ENCODE results near the gene VCAM1.
"Not testable (repeated sequence)": the region's sequence is repeated elsewhere in the genome, so short reads cannot be mapped to it uniquely, and the experiment has no call there.

VCAM1 gene

DNA sequence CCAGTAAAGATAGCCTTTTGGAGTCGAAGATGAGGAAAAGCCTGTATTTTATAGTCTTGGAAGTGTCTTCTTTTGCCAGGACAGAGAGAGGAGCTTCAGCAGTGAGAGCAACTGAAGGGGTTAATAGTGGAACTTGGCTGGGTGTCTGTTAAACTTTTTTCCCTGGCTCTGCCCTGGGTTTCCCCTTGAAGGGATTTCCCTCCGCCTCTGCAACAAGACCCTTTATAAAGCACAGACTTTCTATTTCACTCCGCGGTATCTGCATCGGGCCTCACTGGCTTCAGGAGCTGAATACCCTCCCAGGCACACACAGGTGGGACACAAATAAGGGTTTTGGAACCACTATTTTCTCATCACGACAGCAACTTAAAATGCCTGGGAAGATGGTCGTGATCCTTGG lies at the start of gene VCAM1:
Gene VCAM1 (plus strand): TSS at position 253 of the 400 bp plus-strand sequence. CDS start 119 bp downstream, at position 372.
- DNase-seq (ENCODE audit: low spot score), result no peak
- no peak for FAIRE-seq

GRCh38 chr1:100670083-100670482 lies 49.5 kb upstream of the VCAM1 start:
- DNase-seq (ENCODE audit: low spot score), result no peak
- FAIRE-seq, result no peak

GRCh38 chr1:100671601-100672000 lies 47.9 kb upstream of the VCAM1 start:
- FAIRE-seq, result no peak
- no peak for DNase-seq (ENCODE audit: low spot score)

DNA sequence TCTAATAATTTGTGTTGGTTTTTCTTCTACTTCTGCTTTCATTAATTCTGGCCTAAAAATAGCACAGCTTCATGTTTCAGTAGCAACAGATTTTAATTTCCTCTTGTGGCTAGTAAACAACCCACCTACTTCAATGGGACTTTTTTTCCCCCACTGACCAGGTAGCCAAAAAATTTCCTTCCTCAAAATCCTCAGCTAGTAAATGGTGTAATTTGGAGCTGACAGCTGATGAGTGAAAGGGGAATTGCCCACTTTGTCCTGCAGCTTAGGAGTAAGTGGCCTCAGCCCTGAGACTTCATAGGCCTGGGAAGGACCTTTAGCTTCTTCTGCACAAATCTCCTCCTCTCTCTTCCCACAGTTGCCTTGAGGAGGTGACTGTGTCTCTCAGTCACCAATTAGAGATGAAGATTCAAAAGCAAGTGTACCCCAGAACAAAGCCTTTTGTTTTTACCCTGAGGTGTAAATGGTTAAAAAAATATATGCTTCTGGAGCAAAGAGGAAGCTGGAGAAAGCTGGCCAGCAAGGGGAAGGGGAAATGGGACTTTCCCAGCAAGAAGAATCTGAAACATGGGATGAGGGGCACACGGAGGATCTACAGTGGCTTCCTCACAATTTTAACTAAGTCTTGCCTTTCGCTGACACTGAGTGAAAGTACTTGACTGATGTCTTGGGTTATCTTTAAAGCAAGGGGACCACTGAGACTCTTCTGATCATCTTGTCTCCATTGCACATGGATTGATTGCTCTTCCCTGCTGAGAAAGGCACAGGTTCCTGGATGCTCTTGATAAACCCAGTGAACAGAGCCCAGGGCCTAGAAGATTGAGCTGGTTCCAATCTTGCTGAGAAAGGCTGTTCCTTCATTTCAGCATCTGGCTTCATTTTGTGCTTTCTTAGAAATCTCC lies 35.8 kb upstream of the VCAM1 start:
- DNase-seq (ENCODE audit: low spot score), result no peak
- FAIRE-seq, result no peak

- FAIRE-seq, result no peak
- no peak for DNase-seq (ENCODE audit: low spot score)
Observed at GRCh38 chr1:100699744-100700143, 19.8 kb upstream of the VCAM1 start.

GRCh38 chr1:100700586-100700985 lies 19.0 kb upstream of the VCAM1 start:
- FAIRE-seq (no peak), DNase-seq (ENCODE audit: low spot score) (no peak)

GRCh38 chr1:100703052-100703451 lies 16.5 kb upstream of the VCAM1 start:
- no peak for DNase-seq (ENCODE audit: low spot score)
- FAIRE-seq, result no peak

- FAIRE-seq, result no peak
- no peak for DNase-seq (ENCODE audit: low spot score)
Observed at GRCh38 chr1:100703716-100704115, 15.8 kb upstream of the VCAM1 start.

GRCh38 chr1:100704473-100704872 lies 15.1 kb upstream of the VCAM1 start:
- DNase-seq (ENCODE audit: low spot score) (no peak), FAIRE-seq (no peak)

- DNase-seq (ENCODE audit: low spot score), result no peak
- no peak for FAIRE-seq
Observed at GRCh38 chr1:100706296-100706695, 13.2 kb upstream of the VCAM1 start.

DNA sequence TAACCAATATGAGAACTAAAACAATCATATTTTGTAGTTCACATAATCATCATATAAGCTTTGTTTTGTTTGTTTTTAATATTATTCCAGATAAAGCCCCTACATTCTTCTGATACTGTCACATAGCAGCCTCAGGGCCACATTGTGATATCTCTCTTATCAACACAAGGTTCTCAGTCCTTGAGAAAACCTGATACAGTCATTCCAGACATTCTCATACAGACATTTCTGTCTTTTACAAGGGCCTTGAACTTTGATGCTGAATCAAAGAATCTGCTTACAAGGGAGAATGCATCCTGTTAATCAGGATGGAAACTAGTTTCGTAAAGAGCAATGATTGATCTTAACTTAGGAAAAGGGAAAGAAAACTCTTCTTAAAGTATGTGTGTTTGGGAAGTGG lies 12.7 kb upstream of the VCAM1 start:
- DNase-seq (ENCODE audit: low spot score) (no peak), FAIRE-seq (no peak)

GRCh38 chr1:100708476-100709062 lies 11.0 kb upstream of the VCAM1 start:
- DNase-seq (ENCODE audit: low spot score), result no peak
- no peak for FAIRE-seq

DNA sequence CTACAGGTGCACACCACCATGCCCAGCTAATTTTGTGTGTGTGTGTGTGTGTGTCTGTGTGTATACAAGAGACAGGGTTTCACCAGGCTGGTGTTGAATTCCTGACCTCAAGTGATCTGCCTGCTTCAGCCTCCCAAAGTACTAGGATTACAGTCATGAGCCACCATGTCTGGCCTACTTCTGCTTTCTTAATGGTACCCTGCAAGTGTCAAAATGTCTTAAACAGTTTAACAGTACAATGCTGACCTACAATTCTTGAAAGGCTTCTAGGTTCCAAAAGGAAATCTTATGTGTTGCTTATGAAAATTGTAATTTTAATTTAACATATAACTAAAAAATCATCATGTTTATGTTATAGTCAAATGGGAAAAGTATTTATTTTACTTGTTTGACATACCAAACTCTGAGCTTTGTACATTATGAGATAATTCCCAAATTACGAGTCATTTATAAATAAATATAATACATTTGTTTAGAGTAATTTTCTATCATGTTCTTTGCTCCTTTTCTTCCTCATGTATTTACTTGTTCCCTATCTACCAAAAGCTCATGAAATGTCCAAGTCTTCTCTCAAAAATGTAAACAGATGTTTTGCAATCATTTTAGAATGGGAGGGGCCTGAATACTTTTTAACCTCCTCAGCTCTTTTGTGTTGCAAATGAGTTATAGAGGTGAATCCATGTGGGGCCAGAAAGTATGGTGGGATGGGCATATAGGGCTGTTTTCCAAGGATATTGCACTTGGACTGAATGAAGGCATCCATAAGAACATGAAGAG lies 8.4 kb upstream of the VCAM1 start:
- FAIRE-seq (no peak), DNase-seq (ENCODE audit: low spot score) (no peak)

DNA sequence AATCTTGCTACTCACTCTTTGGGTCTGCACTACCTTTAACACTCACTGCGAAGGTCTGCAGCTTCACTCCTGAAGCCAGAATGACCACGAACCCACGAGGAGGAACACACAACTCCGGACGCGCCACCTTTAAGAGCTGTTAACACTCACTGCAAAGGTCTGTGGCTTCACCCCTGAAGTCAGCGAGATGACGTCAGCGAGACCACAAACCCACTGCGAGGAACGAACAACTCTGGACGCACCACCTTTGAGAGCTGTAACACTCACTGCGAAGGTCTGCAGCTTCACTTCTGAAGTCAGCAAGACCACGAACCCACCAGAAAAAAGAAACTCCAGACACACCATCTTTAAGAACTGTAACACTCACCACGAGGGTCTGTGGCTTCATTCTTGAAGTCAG lies 6.5 kb upstream of the VCAM1 start:
- FAIRE-seq; DNase-seq (ENCODE audit: low spot score): not testable (repeated sequence)

- FAIRE-seq, result no peak
- DNase-seq (ENCODE audit: low spot score), result no peak
Observed at GRCh38 chr1:100713626-100714025, 5.9 kb upstream of the VCAM1 start.

- DNase-seq (ENCODE audit: low spot score), result no peak
- no peak for FAIRE-seq
Observed at GRCh38 chr1:100714599-100714998, 4.9 kb upstream of the VCAM1 start.

DNA sequence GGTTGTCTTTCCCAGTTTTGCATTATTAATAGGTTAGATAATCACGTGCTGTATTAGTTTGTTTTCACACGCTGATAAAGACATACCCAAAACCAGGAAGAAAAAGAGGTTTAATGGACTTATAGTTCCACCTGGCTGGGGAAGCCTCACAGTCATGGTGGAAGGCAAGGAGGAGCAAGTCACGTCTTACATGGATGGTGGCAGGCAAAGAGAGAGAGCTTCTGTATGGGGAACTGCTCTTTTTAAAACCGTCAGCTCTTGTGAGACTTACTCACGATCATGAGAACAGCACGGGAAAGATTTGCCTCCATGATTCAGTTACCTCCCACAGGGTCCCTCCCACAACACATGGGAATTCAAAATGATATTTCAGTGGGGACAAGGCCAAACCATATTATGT lies 2.3 kb upstream of the VCAM1 start:
- FAIRE-seq, result no peak
- DNase-seq (ENCODE audit: low spot score), result no peak

DNA sequence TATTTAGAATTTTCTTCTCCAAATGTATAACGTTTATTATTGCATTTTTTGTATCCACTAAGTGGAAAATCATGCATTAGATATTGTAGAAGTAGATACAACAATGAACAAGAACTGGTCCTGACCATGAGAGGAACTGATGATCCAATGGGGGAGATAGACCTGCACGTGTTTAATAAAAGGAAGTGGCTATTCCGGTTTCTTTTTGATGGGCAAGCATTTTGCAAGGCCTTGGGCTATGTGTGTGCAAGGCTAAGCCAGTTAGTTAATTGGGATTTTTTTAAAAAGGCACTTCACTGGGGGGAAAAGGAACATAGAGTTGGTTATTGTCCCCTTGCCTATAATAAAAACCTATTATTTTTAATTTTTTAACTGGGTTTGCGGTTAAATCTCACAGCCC lies 961 bp upstream of the VCAM1 start:
- DNase-seq (ENCODE audit: low spot score) (no peak), FAIRE-seq (no peak)

GRCh38 chr1:100720101-100720500 lies 559 bp downstream of the VCAM1 start:
- DNase-seq (ENCODE audit: low spot score), result no peak

GRCh38 chr1:100720751-100721150 lies 1.2 kb downstream of the VCAM1 start:
- DNase-seq (ENCODE audit: low spot score) (no peak), FAIRE-seq (no peak)

More at GRCh38 chr1:100720101-100720500, 559 bp downstream of the VCAM1 start:
- FAIRE-seq, result no peak

- FAIRE-seq (no peak), DNase-seq (ENCODE audit: low spot score) (peak; percentile 6)
Observed at GRCh38 chr1:100721526-100722207, 2.1 kb downstream of the VCAM1 start.

All from urothelium cell line (cell line).